ENCODE measurements around the gene LYRM9.

DNA sequence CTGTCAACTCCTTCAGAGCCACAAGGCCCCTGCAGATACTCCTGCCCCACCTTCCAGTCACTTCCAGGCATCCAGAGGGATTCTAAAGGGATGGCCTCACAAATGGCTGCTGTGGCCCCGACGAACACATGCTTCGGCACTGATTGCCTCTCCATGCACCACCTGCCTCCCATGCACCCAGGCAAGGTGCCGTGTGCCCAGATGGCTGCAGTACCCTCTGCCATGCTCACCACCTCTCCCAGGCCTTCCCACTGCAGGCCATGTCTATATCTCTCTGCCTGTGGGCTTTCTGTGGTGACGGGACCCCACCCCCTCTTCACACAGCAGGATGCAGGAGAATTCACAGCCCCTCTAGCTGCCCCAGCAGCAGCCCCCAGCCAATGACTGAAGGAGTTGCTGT, 27.9 kb upstream of the LYRM9 start:
- TF ChIP-seq CTCF (IDR thresholded peaks at IDR 0.05 in 8 of 11, conservative IDR thresholded peaks at IDR 0.05 in 3 of 11) = no peak
- TF ChIP-seq POLR2AphosphoS5 (IDR thresholded peaks at IDR 0.05) = no peak
